GM21381 (cell line): ENCODE data around the gene TNFAIP8L3.
"Not testable (repeated sequence)": the region's sequence is repeated elsewhere in the genome, so short reads cannot be mapped to it uniquely, and the experiment has no call there.

Experiments used
- ATAC-seq: cut with Tn5 transposase; IDR thresholded peaks from one replicate; pipeline ENCODE4 v1.9.1; 2021; ENCODE audit warnings: mild to moderate bottlenecking, moderate library complexity; ENCODE audit not compliant: unreplicated experiment

Gene TNFAIP8L3

GRCh38 chr15:51062736-51063135 is 32.0 kb downstream of the TNFAIP8L3 start:
- no peak for ATAC-seq

- no peak for ATAC-seq
Measured at GRCh38 chr15:51060030-51060673, 34.6 kb downstream of the TNFAIP8L3 start.

GRCh38 chr15:51054535-51054934 is 40.2 kb downstream of the TNFAIP8L3 start:
- ATAC-seq = no peak

- no peak for ATAC-seq
Measured at GRCh38 chr15:51053571-51053970, 41.1 kb downstream of the TNFAIP8L3 start.

- ATAC-seq = no peak
Measured at GRCh38 chr15:51051776-51052175, 42.9 kb downstream of the TNFAIP8L3 start.

GRCh38 chr15:51049081-51049480 is 45.6 kb downstream of the TNFAIP8L3 start:
- ATAC-seq = no peak

GRCh38 chr15:51048308-51048707 is 46.4 kb downstream of the TNFAIP8L3 start:
- no peak for ATAC-seq

GRCh38 chr15:51046799-51047449 is 47.8 kb downstream of the TNFAIP8L3 start:
- no peak for ATAC-seq

- no peak for ATAC-seq
Measured at GRCh38 chr15:51046016-51046415, 48.7 kb downstream of the TNFAIP8L3 start.

- no peak for ATAC-seq
Measured at GRCh38 chr15:51044037-51044727, 50.5 kb downstream of the TNFAIP8L3 start.

- ATAC-seq = no peak
Measured at GRCh38 chr15:51038974-51039319, 55.8 kb downstream of the TNFAIP8L3 start.

- ATAC-seq = no peak
Measured at GRCh38 chr15:51038162-51038973, 56.3 kb downstream of the TNFAIP8L3 start.

GRCh38 chr15:51037474-51037873 is 57.2 kb downstream of the TNFAIP8L3 start:
- not testable (repeated sequence) for ATAC-seq

GRCh38 chr15:51030649-51031316 is 63.9 kb downstream of the TNFAIP8L3 start:
- no peak for ATAC-seq

GRCh38 chr15:51025454-51025846 is 69.3 kb downstream of the TNFAIP8L3 start:
- ATAC-seq = no peak

- no peak for ATAC-seq
Measured at GRCh38 chr15:51024735-51025453, 69.8 kb downstream of the TNFAIP8L3 start.

GRCh38 chr15:51023499-51023898 is 71.2 kb downstream of the TNFAIP8L3 start:
- no peak for ATAC-seq

- ATAC-seq = no peak
Measured at GRCh38 chr15:51022206-51022605, 72.5 kb downstream of the TNFAIP8L3 start.

- ATAC-seq = no peak
Measured at GRCh38 chr15:51016615-51017014, 78.1 kb downstream of the TNFAIP8L3 start.

GRCh38 chr15:51011212-51011611 is 83.5 kb downstream of the TNFAIP8L3 start:
- no peak for ATAC-seq
